Activated gamma-delta T cell treated with Interleukin-2 at 50 U/mL for 16 hours (primary cell): Measurements from ENCODE around the gene GLB1L2.

ENCODE experiments used
- DNase-seq: peaks from one replicate; pipeline ENCODE4 v3.0.0-alpha.2; 2020

The GLB1L2 gene

DNA sequence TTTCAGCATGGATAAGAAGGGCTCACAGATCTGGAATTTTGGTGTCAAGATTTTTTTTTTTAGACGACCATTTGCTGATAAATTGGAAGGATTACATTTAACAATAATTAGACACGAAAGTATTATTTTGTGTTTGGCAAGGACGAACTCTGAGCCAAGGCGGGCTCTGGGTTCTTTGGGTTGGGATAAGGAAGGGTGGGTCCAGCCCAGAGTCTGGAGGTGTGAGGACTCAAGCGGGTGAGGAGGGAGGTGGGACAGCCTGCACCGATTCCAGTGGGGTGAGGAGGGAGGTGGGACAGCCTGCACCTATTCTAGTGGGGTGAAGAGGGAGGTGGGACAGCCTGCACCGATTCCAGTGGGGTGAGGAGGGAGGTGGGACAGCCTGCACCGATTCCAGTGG lies 76.1 kb downstream of the GLB1L2 start:
- DNase-seq = no peak

DNA sequence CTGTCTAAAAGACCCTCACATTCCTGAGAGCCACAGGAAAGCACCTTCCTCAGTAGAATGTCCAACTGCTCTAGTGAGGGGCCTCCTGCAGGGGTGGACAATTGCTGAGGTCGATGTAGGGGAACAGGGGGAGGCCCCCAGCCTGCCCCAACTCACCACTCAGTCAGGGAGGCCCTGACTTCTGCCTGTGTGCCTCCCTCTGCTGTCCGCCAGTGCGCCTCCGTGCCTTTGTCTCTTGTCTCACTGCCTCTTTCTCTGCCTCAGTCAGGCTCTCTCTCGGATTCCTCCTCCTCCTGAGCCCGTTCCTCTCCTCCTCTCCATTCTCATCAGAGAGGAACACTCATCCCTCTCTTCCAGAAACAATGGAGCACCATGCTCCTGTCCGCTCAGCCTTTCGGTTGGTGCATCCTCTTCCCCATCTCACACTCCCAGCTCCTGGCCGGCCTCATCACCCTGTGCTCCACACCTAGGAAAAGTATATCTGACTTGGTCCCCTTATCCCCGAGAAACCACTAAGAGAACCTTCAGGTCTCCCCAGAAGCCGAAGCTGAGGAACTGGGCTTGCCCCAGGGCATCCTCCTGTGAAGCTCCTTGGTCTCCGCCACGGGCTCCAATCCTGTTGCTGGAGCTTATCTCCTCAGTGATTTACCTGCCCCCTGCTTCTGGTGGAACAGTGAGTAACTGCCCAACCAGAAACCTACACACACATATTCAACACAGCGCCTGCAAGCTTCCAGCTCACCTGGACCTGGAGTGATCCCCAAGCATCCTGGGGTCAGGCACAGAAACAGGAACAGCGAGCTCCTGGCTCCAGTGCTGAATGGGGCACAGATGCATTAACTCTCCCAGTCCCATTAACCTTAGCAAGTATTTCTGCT lies 78.0 kb downstream of the GLB1L2 start:
- DNase-seq = no peak

DNA sequence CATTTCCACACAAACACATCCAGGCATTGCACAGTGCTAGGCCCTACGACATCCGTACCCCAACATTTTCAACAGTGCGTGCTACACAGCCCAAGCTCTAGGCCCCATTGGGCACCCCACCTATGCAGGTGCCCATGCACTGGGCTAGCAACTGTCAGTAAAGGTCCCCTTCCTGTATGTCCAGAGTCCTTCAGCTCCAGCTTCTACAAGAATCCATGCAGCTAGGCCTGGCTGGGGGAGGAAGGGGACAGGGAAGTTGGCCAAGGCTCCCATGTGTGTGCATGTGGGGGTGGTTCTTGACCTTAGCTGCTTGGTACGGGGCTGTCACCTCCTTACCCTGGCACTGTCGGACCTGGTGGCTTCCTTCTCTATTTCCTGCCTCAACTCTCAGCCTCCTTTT lies 79.0 kb downstream of the GLB1L2 start:
- DNase-seq = no peak

DNA sequence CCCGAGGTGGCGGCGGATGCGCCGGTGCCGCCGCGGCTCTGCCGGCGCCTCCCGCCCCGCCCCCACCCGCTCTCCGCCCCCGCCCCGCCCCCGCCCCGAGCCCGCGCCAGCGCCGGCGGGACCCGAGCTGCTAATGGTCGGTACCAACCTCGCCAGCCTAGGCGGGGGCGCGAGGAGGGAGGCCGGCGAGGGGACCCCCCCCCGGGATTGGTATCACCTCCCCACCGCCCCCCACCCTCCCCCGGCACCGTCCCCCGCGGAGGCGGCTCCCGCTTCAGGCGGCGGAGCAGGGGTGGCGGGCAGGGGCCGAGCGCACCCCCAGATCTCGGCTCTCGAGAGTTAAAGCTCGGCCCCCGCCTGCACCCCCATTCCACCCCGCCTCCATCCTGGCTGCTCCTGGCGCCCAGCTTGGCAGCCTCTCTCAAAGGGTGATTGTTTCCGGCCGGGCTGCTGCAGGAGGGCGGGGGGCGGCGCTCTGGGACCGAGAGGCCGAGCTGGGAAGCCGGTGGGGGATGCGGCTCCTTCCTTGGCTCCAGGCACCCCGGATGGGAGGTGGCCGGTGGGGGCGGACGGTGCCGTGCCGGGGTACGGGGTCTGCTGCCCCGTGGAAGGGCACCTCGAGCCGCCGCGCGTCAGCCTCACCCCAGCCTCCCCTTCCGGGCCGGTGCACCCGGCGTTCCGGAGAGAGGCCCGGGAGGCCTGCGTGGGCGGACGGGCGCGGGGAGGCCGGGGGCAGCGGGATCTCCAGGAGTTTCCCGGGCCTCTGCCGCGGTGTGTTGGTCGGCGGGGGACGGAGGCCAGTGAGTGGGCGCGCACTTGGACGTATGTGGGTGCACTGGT lies 80.6 kb downstream of the GLB1L2 start, which contains the start of gene B3GAT1:
B3GAT1 (minus strand) TSS at position 40 of the 840 bp plus-strand sequence. CDS start 24,583 bp downstream, outside the sequence.
- DNase-seq = no peak

DNA sequence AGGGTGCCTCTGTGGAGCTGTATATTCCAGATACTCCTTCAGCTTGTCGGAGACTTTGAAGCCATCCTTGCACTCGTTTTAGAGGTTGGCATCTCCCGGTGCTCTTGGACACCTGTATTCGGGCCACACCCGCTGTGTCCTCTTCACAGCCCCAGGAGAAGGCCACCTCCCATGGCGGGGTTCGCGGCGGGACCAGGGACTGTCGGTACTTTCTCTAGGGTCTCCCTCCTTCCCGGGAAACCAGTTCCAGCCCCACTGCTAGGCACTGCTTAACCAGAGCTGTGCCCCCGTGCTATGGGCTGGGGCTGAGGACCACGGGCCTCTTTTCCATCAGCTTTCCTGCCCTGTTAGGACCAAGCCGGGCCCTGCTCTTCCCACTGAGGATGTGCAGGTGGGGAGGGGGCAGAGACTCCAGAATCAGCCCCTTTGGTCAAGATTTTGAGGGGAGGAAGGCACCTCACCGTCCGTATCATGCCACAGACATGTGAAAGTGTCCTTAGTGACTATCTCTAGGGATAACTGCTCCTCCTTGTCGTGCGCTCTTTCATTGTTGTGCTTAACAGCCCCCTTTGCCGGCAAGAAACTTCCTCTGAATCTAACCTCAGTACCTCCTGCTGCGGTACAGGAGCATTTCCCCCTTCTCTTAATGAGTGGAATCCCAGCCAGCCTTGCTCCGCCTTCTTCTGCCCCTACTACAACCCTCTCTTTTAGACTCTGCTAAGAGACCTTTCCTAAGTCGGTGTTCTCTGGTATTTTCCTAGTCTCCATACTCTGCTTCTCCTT lies 81.4 kb downstream of the GLB1L2 start:
- DNase-seq = no peak

DNA sequence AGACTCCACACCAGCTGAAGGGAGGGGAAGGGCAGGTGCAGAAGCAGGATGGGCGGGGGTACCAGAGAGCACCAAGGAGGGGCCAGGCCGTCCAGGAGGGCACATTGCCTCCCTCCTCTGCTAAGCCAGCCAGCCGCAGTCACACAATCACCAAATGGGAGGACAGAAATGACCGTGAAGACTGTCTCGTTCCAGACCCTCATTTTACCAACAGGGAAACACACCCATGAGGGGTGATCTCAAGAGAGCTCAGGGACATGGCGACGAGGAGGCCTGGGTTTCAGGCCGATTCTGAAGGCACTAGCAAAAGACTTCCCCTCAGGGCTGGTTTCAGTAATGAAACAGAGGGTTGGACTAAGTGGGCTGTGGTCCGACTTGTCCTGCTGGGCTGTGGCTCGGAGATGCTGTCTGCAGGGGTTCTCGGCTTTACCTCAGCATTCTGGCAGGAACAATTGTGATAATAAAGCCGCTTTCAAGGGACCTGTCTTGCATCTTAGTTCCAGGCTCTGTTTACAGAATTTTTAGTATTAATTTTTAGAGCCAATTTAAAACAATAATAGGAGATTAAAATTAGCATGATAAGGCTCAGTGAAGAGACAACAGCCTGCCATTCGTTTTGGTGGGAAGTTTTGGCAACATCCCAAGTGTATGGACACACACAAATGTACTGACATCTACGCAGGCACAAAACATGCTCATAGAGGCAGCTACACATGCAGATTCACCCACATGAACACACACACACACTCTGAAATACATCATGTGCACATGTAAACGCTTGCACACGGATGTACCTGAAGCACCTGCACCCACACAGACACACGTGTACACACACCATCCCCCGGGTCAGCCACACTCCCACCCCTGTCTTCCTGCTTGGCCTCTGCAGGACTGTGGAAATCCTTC lies 82.3 kb downstream of the GLB1L2 start:
- DNase-seq = no peak

DNA sequence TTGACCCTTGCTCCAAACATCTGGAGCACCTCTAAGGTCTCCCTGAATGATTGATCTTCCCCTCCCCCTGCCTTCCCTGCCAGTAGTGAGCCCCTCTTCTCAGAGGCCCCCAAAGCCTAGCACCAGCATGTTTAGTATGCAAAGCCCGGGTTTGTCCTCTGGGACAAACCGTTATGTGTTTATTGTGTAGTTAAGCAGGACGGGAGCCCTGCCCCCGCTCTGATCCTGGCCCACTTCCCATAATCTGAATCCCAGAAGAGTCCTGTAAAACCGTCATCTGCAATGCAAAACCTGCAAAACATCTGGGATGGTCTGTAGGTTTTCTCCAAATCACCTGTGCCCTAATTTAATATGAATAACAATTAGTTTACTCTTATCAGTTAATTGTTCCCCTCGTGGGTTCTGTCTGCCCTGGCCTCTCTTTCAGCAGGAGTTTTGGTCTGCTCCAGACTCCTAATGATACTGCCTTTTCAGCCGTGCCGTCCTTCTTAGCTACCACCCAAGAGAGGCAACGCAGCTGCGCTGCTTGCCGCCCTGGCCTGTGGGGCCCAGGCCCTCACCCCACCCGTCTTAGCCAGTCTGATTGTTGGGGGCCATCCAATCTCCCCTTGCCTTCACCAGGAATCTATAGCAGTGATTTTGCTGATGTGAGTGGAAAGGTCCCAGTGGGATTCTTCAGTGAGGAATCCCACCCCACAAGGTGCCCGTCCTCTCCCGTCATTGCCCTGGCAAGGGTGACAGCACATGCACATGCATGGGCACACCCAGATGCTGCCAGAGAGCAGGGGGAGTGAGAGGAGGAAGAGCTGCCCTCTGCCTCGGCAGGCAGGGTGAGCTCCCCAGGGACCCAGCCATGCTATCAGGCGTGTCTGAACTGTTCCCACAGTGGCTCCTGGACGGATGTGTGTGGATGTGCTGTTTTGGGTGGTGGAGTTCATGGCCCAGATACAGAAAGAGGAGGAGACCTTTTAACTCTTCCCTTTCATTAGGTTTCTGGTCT lies 83.3 kb downstream of the GLB1L2 start:
- DNase-seq = no peak

DNA sequence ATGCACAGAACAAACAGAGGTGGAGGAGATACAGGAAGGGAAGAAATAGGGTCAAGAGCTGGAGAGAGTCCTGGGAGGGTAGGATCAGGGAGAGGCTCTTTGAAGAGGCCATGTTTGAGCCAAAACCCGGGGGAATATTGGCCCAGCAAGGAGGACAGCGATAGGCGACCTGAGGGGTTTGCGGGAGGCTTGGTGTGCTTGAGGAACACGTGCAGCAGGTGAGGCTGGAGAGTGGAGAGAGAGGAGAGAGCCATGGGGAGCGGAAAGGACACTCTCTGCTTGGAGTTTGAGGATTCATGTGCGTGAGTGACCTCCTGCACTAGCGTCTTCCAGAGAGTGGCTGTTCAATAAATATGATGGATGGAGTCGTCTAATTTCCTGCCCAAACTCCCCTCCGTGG lies 84.9 kb downstream of the GLB1L2 start:
- DNase-seq = no peak

DNA sequence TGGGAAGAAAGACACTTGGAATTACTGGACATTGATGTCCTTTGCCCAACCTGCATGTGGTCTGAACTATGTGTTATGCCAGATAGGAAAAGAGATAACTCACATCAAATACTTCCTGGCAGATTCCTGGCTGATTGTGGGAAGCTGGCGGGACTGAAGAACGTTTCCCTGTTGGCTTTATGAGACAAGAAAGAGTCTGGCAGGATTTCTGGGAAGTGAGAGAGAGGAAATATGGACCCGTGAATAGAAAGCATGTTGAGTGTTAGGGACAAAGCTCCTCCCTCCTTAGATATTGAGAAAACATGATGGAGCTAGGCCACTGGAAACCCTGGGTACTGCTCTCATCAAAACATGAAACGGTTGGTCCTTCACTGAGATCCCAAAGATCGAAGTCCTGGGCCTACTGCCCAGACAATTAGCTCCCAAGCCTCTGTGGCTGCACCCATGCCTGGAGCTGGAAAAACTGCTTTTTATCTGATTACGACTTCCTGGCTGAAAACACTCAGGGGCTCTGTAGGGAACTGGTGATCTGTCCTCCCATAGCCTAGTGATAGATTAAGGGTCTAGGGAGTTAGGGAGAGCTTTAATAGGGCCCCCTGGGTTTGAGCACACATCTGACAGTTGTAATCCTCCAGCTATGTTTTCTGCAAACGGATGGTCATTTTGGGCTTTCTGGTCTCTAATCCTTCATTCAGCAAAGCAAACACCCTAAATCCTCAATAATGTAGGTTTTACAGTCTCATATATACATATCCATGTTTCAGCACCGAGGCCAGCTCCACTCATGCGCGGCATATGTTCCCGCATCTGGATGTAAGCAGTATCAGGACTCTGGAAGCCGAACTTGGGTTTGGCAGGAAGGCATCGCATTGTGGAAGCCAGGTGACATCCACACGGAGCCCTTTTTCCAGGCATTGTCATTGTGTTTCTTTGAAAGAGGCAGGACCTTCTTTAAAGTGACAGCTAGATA lies 86.4 kb downstream of the GLB1L2 start:
- DNase-seq = no peak

DNA sequence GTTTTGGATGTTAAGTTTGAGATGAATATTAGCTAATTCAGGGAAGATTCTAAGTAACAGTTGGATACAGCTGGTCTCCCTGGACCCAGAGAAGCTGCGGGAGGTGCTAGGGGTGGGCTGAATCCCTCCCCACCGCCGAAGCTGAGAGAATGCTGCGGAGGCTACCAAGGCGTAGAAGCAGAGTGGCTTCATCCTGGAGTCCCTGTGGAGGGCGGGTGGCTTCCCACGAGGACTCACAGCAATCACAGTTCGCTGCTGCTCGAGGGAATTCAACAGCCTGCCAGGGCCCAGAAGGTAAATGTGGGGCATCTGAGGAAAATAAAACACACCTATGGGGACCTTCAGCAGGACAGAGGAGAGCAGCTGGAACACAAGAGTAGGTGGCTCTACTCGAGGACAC lies 91.3 kb downstream of the GLB1L2 start:
- DNase-seq = no peak

DNA sequence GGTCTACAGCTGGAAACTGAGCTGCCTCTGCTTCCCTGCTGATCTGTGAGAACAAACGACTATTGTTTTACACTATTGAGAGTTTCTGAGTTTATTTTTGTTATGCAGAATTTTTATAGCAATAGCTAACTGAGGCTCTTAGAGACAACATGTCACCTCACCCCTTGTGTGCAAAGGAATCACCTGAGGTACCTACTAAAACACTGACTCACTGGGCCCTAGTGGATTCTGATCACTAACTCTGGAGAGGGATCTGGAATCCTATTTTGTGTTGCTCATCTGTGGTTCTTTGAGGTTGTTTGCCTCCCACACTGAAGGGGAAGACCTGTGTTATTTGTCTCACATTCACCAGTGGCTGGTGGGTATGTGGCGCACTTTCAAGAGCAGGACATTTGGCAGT lies 93.6 kb downstream of the GLB1L2 start:
- DNase-seq = no peak
